ENCODE data around the gene WDR74. TPM values are rescaled to one million over a fixed set of nuclear protein-coding genes. Genes with fewer than 3 reads are reported as not detected.

WDR74 gene
- total RNA-seq, 6 donors from 2014 or later = 31.5 to 56.6 (median 50.4) TPM

DNA sequence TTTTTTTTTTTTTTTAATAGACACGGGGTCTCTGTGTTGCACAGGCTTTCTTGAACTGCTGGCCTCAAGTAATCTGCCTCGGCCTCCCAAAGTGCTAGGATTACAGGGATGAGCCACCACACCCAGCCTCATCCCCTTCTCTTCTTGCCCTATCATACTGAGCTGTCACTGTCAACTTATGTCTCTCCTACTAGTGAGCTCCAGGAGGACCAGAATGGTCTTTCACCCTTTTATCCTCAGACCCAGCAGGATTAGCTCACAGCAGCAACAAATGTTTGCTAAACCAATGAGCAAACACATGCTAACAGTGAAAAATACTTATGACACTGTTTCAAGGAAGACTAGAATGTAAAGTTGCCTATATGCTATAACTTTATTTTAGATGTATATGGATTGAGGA, 27.7 kb downstream of the WDR74 start:
- Histone ChIP-seq H3K27me3 (no peaks in the 10 kb centered on the region), H3K4me1 (peaks cover 0 to 6% (median 2%) of the 10 kb centered on the region in 4 donors), H3K27ac (no peak overlapping the region), H3K4me3 (no peak overlapping the region), H3K36me3 (peaks cover 2 to 34% (median 10%) of the 10 kb centered on the region in 4 donors), H3K9me3 (no peaks in the 10 kb centered on the region)
- 79 to 81% methylated on average over 2 of the region's 2 CpGs for WGBS, 2 donors
- DNase-seq (no peak), ATAC-seq (ENCODE audit: low FRiP score in 2 of 2) (no peak)
- TF ChIP-seq EP300 (IDR thresholded peaks at IDR 0.05) (no peak), POLR2AphosphoS5 (IDR thresholded peaks at IDR 0.05) (no peak), POLR2A (IDR thresholded peaks at IDR 0.05) (no peak)
- TF ChIP-seq, protein P1, sequence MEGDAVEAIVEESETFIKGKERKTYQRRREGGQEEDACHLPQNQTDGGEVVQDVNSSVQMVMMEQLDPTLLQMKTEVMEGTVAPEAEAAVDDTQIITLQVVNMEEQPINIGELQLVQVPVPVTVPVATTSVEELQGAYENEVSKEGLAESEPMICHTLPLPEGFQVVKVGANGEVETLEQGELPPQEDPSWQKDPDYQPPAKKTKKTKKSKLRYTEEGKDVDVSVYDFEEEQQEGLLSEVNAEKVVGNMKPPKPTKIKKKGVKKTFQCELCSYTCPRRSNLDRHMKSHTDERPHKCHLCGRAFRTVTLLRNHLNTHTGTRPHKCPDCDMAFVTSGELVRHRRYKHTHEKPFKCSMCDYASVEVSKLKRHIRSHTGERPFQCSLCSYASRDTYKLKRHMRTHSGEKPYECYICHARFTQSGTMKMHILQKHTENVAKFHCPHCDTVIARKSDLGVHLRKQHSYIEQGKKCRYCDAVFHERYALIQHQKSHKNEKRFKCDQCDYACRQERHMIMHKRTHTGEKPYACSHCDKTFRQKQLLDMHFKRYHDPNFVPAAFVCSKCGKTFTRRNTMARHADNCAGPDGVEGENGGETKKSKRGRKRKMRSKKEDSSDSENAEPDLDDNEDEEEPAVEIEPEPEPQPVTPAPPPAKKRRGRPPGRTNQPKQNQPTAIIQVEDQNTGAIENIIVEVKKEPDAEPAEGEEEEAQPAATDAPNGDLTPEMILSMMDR (IDR thresholded peaks at IDR 0.05) = no peak

DNA sequence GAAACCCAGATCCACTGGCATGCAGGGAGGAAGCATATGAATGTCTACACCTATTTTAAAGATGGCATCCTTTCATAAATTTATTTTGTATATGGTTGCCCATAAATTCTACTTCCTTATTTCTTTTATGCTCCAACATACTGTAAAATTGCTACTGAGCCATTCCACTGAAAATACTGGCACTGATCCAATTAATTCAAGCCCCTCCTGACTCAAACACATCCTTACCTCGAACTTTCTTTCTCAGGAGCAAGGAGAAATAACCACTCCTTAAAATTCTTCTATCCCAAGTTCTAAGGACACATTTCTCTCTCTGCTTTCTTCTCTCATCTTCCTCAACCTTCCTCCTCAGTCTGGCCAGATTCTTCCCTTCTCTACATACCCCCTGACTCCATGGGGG, 28.6 kb downstream of the WDR74 start:
- Histone ChIP-seq H3K9me3 (no peaks in the 10 kb centered on the region), H3K27ac (no peak overlapping the region), H3K4me1 (peaks cover 9 to 15% (median 10%) of the 10 kb centered on the region in 4 donors), H3K4me3 (no peak overlapping the region), H3K27me3 (no peaks in the 10 kb centered on the region), H3K36me3 (peaks cover 2 to 26% (median 5%) of the 10 kb centered on the region in 4 donors)
- DNase-seq (no peak), ATAC-seq (ENCODE audit: low FRiP score in 2 of 2) (no peak)
- TF ChIP-seq POLR2AphosphoS5 (IDR thresholded peaks at IDR 0.05) = no peak
- TF ChIP-seq, protein P1 (IDR thresholded peaks at IDR 0.05) = no peak
- no peak for TF ChIP-seq POLR2A (IDR thresholded peaks at IDR 0.05)
- no peak for TF ChIP-seq EP300 (IDR thresholded peaks at IDR 0.05)
- 20 to 39% methylated on average over 1 of the region's 1 CpG for WGBS, 2 donors

DNA sequence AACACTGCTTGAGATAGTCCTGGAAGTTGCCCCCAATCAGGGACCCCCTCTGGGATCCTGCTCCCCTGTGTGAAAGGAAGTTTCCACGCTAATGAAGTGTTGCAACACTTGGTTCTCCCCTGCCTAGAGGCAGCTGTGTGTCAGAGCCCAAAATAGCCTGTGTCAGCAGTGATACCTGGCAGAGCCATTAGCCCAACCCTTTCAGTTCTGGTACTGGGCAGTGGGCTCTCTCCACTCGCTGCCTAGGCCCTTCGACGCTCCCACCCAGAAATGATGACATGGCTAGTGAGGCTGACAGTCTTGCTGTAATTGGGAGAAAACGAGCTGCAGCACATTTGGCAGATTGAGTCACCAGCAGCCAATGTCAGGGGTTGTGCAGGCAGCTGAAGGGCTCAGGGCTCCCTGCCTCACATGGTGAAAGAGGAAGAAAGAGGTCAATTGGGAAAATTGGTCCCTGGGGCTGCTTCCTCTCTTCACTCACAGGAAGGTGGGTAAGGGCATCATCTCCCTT, 32.7 kb downstream of the WDR74 start:
- TF ChIP-seq EP300 (IDR thresholded peaks at IDR 0.05) (no peak), POLR2AphosphoS5 (IDR thresholded peaks at IDR 0.05) (peak in 1 of 2 donors; percentile 32)
- 40 to 62% methylated on average over 1 to 5 of the region's 5 CpGs for WGBS, 2 donors
- Histone ChIP-seq H3K27me3 (no peaks in the 10 kb centered on the region), H3K9me3 (no peaks in the 10 kb centered on the region), H3K36me3 (peaks cover 16 to 29% (median 18%) of the 10 kb centered on the region in 4 donors), H3K27ac (peak overlapping the region; percentile 91 to 96 (median 95)), H3K4me3 (no peak overlapping the region), H3K4me1 (peaks cover 25 to 30% (median 27%) of the 10 kb centered on the region in 4 donors)
- DNase-seq (peak in 1 of 2 donors; percentile 59), ATAC-seq (ENCODE audit: low FRiP score in 2 of 2) (peak in 1 of 2 donors; percentile 1)

DNA sequence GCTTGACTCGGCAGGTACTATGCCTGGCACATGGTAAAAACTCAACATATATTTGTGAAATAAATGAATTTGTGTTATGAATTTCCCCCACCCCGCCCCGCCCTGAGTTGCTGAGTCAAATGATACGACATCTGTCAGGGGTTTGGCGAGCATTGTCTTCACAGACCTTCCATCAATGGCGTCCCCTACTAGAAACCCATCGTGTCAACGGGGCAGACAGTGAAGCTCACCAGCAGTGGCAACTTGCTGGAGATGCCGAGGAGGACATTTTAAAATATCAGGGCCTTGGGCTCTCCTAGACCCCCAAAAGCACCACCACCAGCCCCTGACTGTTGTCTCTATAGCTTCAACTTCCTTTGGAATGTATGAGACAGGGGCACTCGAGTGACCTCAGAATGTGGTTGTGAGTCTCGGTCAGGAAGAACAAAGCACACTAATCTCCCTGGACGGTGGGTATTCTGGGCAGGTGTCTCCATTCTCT, 33.4 kb downstream of the WDR74 start:
- Histone ChIP-seq H3K27me3 (no peaks in the 10 kb centered on the region), H3K9me3 (no peaks in the 10 kb centered on the region), H3K4me1 (peaks cover 25 to 30% (median 27%) of the 10 kb centered on the region in 4 donors), H3K36me3 (peaks cover 23 to 36% (median 25%) of the 10 kb centered on the region in 4 donors), H3K27ac (peak overlapping the region; percentile 91 to 96 (median 95)), H3K4me3 (peak overlapping the region in 3 of 4 donors; percentile 58 to 95 (median 87))
- TF ChIP-seq POLR2A (IDR thresholded peaks at IDR 0.05) (no peak), POLR2AphosphoS5 (IDR thresholded peaks at IDR 0.05) (no peak), EP300 (IDR thresholded peaks at IDR 0.05) (no peak)
- TF ChIP-seq, protein P1 (IDR thresholded peaks at IDR 0.05) = no peak
- ATAC-seq (ENCODE audit: low FRiP score in 2 of 2) (no peak), DNase-seq (no peak)
- WGBS, 2 donors = 18 to 19% methylated on average over 8 to 12 of the region's 12 CpGs

DNA sequence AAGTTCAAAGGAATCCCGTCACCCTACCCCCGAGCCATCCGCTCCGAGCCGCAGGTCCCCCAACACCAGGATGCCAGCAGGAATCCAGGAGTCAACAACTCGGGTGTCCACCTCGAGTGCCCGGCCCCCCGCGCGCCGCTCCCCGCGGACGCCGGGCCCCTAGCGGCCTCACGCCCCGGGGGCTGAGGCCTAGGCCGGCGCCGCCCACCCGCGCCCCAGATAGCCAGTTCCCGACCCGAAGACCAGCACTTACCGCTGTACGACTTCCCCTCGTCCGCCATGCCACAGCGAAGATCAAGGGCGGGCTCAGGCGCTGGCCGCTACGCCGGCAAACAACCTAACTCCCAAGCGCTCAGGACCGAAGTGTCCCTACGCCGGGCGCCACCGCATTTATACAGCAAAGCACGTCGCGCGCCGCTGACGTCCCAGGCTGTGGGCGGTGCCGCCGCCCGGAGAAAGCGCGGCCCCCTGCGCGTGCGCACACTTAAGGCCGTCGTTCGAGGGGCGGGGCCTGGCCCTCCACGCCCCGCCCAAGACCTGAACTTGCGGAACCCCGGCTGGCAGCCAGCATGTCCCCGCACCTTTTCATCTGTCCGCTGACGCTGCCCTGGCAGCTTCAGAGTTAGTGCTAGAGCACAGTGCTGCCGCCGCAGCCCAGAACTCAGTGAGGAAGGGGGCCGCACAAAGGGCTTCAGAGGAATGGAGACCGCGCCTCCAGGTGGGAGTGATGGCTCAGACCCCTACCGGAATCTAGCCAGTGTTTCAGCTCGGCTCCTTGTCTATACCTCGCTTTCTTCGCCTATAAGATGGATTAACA, 34.1 kb downstream of the WDR74 start, which contains the start of gene NXF1:
Gene NXF1 (minus strand): TSS at position 365 of the 817 bp plus-strand sequence. CDS start 84 bp downstream, at position 281.
- ATAC-seq (ENCODE audit: low FRiP score in 2 of 2) = peak; percentile 97
- WGBS, 2 donors = 0 to 1% methylated on average over 17 to 43 of the region's 77 CpGs
- TF ChIP-seq POLR2A (IDR thresholded peaks at IDR 0.05) = peak; percentile 93 to 100 (median 99)
- TF ChIP-seq, protein P1 (IDR thresholded peaks at IDR 0.05) = peak in 4 of 6 experiments; percentile 26 to 67 (median 44)
- TF ChIP-seq POLR2AphosphoS5 (IDR thresholded peaks at IDR 0.05) = peak; percentile 100
- TF ChIP-seq EP300 (IDR thresholded peaks at IDR 0.05) = peak in 1 of 4 donors; percentile 95
- Histone ChIP-seq H3K4me1 (peaks cover 25 to 30% (median 27%) of the 10 kb centered on the region in 4 donors), H3K27ac (peak within 1 kb of the TSS; percentile 91 to 96 (median 95)), H3K36me3 (peaks cover 30 to 43% (median 32%) of the 10 kb centered on the region in 4 donors), H3K4me3 (peak within 1 kb of the TSS; percentile 58 to 95 (median 80)), H3K9me3 (no peaks in the 10 kb centered on the region), H3K27me3 (no peaks in the 10 kb centered on the region)
- peak; percentile 96 to 99 for DNase-seq

All from upper lobe of left lung (tissue), 6 donors.